ENCODE data around the gene ZNF200.
"Not testable (repeated sequence)": the region's sequence is repeated elsewhere in the genome, so short reads cannot be mapped to it uniquely, and the experiment has no call there.

- TF ChIP-seq CTCF (conservative IDR thresholded peaks at IDR 0.05; ENCODE audit: low read length); EZH2phosphoT487 (IDR thresholded peaks at IDR 0.05; ENCODE audit: borderline replicate concordance): not testable (repeated sequence)
These were observed 36.3 kb upstream of the ZNF200 start for GRCh38 chr16:3271281-3271680.
